NCI-H187 (cell line): Measurements from ENCODE around the gene COQ9.
A peak's percentile ranks its signal among the peaks of the same experiment; 100 is the strongest.
"Not testable (repeated sequence)": the region's sequence is repeated elsewhere in the genome, so short reads cannot be mapped to it uniquely, and the experiment has no call there.

Experiments
- DNase-seq, 2 experiments: peaks; one replicate each; lab custom pipeline; 2025; lab: John Stamatoyannopoulos, UW

COQ9 gene

DNA sequence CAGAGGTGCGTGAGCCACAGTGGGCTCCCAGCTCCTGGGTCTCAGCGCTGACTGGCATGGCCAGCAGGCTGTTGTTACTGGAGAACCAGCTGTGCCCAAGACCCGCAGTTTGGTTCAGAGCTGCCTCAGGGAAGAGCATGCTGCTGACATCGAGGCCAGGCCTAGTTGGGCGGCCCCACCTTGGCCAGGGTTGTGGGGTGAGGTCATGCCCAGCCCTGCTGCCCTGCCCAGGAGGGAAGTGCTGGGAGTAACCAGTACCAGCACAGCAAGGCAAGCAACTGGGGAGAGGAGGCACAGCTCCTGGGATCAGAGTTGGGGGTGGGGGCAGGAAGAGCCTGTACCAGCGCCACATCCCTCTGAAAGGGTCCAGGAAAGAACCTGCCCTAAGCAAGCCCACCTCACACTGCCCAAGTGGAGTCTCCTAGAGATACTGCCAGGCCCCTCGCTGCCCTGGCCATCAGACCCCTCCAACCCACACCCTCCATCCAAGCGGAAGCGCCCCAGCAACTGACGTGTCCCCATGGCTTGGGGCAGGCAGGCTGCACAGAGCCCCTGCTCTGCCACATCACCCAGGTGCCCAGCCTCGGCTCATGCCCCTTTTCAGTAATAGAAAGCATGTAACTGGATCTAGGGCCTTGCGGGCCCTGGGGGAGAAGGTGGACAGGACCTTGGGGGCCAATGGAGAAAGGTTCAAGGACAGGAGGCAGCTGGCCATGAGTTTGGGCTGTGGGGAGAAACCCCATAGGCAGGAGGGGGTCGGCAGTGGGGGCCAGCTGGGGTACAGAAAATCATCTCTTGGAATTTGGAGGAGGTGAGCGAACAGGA is 38.0 kb downstream of the COQ9 start:
- no peak for DNase-seq

DNA sequence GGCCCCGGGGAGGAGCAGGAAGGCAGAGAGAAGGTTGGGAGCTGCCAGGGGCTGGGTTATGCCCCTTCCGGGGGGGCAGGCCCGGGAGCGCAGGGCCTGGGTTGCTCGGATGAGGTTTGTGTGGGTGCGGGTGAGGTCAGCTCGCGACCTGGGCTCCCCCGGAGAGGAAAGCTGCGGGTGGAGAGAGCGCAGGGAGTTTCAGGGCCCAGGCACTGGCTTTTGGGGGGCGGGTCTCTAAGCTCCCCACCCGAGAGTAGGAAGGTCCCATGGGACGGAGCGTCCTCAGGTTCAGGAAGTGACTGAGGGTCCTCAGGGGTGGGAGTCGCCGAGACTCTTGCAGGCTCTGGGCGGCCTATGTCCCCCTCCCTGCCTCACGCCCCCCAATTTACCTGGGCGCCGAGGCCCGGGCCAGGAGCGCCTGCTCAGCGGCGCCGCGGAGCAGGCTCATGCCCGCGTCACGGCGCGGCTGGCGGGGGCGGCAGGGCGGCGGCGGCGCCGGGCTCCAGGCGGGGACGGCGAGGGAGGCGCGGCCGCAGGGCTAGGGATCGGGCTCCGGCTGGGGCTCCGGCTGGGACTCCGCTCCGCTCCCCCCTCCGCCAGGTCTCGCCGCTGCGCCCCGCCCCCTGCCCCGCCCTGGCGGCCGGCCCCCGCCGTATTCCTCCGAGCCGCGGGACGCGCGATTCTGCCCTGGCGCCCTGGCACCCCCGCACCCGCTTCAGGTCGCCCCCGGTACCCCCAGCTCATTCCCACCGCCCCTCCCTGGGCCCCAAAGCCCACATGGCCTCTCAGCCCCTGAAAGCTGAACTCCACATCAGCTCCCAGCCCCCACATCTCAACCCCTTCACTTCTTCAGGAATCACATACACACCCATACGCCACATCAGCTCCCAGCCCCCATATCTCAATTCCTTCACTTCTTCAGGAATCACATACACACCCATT is 38.9 kb downstream of the COQ9 start, which contains the start of gene DOK4:
TSS of gene DOK4 (minus strand) at position 578 of the 942 bp plus-strand sequence. CDS start 6,986 bp downstream, outside the sequence.
- DNase-seq = peak in 1 of 2 experiments; percentile 30

DNA sequence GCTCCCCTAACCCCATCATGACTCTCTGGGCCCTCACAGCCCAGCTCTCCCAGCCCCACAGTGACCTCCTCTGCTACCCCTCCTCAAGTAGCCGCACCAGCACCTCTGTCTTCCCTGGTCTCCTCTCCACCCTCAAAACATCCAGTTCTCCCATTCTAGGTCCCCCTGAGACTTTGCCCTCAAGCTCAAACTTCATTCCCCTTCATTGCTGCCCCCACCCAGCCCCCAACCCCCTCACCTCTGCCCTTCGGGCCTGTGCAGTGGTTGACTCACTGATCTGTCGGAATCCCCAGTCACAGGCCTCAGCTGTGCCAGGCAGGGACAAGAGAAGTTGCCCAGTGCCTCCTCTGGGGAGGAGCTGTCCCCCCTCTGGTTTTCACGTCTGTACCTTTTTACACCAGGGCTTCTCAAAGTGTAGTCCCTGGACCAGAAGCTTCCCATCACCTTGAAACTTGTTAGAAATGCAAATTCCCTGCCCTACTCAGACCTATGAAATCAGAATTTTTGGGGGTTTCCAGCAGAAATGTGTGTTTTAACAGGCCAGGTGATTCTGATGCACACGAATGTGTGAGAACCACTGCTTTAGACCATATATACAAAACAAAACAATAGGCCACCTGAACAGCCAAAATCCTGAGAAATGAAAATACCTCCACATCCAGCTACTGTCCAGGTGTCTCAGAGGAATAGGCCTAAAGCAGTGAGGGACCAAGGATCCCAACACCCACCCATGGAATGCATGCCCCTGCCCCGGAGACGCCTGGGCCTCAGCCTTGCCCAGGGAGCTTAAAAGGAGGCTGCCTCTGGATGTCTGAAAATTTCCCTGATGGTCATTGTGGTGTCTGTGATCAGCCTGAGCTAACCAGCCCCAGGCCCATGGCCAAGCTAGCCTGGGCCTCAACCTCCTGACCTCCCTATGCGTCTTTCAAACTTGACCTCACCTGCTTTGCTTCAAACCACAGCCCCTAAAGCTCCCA is 39.9 kb downstream of the COQ9 start:
- no peak for DNase-seq

DNA sequence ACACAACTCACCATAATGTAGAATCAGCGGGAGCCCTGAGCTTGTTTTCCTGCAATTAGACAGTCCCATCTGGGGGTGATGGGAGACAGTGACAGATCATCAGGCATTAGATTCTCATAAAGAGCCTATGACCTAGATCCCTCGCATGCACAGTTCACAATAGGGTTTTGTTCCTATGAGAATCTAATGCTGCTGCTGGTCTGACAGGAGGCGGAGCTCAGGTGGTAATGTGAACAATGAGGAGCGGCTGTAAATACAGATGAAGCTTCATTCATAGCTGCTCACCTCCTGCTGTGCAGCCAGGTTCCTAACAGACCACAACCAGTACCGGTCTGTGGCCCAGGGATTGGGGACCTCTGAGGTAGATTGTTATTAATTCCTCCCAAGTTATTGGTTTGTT is 42.0 kb downstream of the COQ9 start:
- DNase-seq = no peak

DNA sequence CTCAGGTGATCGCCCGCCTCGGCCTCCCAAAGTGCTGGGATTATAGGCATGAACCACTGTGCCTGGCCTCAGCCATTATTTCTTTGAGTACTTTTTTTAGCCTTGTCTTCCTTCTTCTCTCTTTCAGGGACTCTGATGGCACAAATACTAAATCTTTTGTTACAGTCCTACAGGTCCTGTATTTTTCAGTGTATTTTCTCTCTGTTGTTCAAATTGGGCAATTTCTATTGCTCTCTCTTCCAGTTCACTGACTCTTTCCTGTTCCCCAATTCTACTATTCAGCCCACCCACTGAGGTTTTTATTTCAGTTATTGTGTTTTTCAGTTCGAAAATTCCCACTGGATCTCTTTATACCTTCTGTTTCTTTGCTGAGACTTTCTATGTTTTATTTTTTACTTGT is 46.5 kb downstream of the COQ9 start:
- no peak for DNase-seq

DNA sequence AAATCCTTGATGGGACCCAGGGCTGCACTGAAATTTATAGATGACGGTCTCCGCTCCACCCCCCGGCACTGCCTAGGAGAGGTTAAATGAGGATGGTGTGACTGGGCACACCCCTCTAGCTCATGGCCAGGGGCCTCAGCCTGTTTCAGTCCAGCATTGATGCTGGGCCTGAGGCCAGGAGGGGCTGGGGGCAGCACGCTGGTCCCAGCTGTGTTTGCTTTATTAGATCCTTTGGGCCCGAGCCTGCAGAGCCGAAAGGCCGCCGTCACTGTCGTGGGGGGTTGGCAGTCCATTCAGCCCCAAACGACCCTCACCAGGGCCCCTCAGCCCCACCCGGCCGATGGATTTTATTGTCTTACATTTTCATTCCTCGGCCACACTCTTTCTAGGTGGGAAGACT is 49.8 kb downstream of the COQ9 start:
- no peak for DNase-seq

DNA sequence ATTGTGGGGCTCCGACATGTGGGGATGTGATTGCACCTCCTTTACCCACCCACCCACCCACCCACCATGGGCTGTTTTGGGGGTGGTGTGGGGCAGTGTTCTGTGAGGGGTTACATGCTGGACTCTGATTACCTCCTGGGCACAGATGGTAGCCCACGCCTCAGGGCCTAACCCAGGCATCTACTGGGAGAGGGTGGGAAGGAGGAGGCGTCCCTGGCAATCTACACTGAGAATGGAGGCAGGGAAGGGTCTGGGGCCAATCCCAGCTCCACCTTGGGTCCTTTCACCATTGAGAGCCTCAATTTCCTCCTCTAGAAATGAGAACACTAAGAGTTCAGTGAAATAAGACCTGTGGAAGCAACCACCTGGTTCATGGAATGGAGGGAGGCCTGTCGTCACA is 50.8 kb downstream of the COQ9 start:
- DNase-seq = no peak

DNA sequence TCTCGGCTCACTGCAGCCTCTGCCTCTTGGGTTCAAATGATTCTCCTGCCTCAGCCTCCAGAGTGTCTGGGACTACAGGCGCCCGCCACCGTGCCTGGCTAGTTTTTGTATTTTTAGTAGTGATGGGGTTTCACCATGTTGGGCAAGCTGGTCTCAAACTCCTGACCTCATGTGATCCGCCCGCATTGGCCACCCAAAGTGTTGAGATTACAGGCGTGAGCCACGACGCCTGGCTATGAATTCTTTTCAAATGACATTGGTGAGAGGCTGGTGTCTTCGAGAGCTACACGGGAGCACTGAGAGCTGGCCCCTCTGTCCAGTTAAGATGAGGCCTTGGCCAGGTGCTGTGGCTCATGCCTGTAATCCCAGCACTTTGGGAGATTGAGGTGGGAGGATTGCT is 52.7 kb downstream of the COQ9 start:
- not testable (repeated sequence) for DNase-seq

DNA sequence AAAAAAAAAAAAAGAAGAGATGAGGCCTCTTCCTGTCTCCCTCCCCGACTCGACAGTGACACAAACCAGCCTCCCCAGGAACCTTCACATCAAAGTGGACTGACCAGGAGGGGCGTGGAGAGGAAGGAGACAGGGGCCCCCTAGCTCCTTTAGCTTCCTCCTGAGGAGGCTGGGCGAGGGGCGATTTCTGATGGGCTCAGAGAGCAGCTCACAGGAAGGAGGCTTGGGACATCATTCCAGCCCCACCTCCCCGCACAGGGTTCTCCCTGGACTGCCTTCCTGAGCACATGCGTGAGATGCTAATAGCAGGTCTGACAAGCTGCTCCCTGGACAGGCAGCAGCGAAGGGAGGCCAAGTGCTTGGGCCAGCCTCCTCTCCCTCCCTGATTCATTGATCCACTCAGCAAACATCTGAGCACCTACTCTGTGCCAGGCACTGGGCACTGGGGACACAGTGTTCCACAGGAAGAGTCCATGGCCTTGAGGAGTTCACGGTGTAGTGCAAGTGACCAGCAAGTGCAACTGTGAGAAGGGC is 53.4 kb downstream of the COQ9 start:
- no peak for DNase-seq

DNA sequence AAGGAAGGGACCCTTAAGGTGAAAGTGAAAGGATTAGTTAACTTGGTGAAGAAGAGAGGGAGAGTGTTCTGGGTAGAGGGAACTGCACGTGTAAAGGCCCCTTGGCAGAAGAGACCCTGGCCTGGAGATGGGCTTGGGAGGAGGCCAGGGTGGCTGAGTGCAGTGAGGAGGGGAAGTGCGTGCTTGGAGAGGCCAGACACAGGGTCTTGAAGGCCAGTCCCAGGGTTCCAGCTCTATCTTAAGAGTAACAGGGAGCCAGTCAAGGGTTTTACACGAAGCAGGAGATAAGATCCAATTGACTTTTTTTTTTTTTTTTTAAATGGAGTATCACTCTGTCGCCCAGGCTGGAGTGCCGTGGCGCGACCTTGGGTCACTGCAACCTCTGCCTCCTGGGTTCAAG is 54.2 kb downstream of the COQ9 start:
- DNase-seq = no peak

DNA sequence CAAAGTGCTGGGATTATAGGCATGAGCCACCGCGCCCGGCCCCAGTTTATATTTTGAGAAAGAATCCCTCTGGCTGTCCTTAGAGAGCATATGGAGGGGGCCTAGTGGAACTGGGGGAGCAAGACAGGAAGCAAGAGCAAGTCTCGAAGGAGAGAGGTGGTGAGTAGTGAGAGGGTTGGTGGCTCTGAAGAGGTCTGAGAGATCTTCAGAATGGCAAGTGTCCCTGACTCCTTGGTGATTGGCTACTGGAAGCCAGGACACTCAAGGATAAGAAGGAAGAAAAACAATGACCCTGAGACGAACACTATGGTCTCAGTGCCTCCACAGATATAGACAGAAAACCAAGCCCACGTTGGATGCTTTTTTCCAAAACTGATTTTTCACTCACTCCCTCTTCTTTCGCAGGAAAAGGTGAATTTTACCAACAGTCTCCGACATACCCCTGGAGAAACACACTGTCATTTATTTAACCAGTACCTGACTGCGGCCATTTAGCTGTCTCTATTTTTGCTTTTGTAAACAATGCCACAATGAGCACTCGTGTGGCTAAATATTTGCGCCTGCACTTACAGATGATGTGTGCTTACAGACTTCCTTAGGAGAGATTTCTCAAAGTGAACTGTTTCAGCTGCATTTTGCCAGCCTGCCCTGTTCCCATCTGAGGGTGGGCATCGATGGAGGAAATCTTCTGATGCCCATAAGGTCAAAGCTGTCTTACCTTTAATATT is 54.9 kb downstream of the COQ9 start:
- DNase-seq = peak in 1 of 2 experiments; percentile 51

DNA sequence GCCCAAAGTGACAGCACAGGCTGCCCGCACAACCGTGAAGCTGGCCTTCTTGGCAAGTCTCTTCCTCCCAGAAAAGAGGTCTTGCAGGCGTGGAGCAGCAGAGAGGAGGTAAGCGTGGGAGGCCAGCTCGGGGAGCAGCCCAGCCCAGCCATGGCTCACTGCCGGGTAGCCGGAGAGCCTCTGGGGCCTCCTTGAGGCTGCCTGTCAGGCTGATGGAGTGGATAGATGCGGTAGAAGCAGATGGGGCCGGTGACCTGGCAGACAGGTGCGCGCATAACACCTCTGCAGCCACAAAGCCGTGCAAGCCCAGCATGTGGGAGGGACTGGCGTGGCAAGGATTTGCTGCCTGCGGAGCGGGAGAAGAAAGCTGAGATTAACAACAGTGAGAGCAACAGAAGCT is 56.1 kb downstream of the COQ9 start:
- DNase-seq = peak; percentile 61 to 84

DNA sequence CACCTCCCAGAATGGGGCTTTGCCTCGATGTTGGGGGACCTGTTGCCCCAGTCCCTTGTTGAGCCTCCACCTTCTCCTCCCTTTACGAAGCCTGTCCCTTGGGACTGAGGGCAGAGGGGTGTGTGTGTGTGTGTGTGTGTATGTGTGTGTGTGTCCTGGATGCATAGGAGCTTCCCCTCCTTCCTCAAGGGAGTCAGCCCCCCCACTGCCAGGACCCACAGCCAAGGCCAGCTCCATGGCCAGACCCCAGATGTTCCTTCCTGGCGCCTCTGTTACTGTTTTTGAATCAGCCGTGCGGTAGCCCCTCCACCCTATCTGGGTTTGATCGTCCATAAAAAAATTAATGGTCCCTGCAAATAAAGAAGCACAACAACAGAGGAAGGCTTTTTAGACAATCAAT is 56.7 kb downstream of the COQ9 start:
- no peak for DNase-seq

DNA sequence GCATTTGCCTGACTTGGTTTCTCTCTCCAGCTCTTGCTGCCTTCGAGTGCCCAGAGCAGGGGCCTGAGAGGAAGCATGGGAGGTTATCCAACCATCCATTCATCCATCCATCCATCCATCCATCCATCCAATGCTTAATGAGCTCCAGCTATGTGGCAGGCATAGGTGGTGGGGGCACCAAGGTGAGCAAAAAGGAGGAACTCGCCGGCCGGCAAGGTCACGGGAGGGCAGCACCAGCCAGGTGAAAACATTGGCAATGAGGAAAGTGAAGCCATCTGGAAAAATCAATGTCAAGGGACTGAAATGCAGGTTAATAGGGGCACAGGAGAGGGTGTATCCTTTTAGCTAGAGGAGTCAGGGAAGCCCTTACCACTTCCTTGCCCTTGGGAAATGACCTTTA is 57.2 kb downstream of the COQ9 start:
- no peak for DNase-seq

DNA sequence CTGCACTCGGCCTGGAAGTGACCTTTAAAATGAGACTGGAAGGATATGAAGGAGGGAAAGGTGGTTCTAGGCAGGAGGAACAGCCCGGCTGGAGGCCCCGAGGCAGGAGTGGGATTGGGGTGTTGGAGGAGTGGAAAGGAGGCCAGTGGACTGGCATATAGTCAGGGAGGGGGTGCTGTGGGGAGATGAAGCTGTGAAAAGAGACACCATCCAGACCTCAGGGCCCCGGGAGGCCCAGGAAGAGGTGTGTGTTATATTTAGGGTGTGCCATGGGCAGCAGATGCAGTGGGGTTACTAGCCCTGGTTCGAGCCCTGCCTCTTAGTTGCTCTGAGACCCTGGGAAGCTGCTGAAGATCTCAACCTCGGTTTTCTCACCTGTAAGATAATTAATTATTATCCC is 57.9 kb downstream of the COQ9 start:
- DNase-seq = no peak

DNA sequence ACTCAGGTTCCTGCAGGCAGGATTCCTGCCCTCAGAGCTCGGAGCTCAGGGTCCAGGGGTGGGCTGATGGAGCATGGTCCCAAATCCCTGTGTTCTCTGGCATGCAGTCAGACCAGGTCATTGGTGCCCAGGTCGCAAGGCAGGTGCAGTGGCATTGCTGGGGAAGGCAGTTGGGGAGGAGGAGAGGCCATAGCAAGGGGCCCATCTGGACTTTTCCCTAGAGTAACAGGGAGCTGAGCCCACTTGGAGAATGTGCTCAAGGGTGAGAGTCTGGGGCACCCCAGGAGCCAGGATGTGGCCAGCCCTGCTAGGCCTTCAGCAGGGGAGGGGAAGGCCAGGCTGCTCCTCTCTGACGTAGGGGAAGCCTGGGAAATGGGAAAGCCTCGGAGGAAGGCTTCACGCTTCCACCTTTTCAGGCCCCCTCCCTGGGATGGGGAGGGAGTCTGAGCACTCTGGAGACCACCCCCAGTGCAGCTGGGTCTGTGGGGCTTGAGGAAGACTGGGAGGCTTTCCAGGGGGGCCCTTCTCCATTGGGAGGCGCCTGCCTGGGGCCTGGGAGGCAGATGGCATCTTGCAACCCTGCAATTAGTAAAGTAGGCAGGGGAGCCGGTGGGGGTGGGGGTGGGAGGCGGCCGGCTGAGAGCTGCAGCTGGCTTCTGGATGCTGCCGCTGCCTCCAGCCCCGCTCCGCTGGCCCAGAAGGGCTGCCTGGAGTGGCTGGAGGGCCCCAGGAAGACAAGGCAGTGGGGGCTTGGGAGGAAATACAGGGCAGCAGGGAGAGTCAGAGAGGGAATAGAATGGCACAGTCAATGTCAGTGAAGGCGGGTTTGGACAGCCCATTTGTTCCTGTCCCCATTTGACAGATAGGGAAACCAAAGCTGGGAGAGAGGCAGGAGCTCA is 60.1 kb downstream of the COQ9 start:
- DNase-seq = peak in 1 of 2 experiments; percentile 21

DNA sequence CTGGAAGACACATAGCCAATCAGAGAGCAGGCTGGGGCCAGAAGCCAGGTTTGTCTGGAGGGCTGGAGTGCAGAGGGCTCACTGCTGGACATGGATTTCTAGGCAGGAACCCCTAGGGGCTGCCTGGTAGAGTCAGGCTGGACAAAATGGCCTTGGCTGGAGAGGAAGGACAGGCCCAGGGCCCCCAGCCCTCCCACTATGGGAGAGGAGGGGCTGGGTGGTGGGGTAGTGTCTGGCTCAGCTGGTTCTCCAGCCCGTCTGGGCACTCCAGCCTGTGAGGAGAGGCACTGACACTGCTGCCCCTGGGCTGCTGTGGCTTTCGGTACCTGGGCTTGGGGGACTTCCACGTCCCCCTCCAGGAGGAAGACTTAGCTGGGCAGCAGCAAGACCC is 60.8 kb downstream of the COQ9 start:
- DNase-seq = no peak

DNA sequence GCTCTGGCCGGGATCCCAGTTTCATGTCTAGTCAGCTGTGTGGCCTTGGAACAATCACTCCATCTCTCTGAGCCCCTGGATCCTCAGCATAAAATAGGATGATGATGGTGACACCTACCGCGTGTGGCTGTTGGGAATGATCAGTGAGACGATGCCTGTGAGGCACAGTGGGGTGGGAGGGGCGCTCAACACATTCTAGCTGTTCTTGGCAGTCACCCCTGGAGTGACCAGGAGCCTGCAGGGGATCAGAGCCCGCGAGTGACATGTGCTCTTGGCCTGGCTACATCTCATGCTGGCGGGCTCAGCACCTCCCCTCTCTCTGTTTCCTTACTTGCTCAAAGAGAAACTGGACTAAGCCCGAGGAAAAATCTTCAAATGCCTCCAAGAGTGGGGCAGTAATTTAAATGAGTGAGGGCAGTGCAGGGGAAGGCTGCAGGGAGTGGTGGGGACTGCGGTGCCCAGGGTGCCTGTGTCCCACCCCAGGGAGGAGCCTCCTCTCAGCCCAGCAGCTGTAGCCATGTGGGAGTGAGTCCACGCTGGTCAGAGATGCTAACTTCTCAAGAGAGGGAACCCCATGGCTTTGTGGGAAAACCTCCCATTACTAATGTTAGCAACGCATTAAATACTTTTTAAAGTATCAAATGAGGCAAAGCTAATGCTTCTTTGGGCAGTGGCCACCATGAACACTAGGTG is 62.1 kb downstream of the COQ9 start:
- no peak for DNase-seq
